Liver (tissue), 9 donors: ENCODE data around the gene TUBGCP6. TPM values are rescaled to one million over a fixed set of nuclear protein-coding genes. Genes with fewer than 3 reads are reported as not detected.

Source experiments
- DNase-seq: peaks from one replicate; pipeline ENCODE4 v3.0.0-alpha.2; 2017; ENCODE audit warnings: low spot score
- H3K27ac ChIP-seq, 2 donors: one replicate each; pipeline ENCODE4 v1.7.0; 2013; ENCODE audit warnings: inconsistent platforms in 2 of 2, low read length in 2 of 2, control low read depth in 1 of 2, low read depth in 1 of 2, mild to moderate bottlenecking in 1 of 2
- H3K27me3 ChIP-seq, 4 donors: one replicate each; pipeline versions ENCODE4 v1.6.1 to v1.7.0; 2013; ENCODE audit warnings: low read length in 3 of 4, inconsistent platforms in 1 of 4, mild to moderate bottlenecking in 1 of 4, moderate library complexity in 1 of 4; ENCODE audit not compliant: control insufficient read depth in 4 of 4, insufficient read depth in 4 of 4
- H3K36me3 ChIP-seq, 4 donors: one replicate each; pipeline versions ENCODE4 v1.6.1 to v1.7.0; 2013; ENCODE audit warnings: low read length in 3 of 4, mild to moderate bottlenecking in 3 of 4, low read depth in 1 of 4, moderate library complexity in 1 of 4; ENCODE audit not compliant: control insufficient read depth in 4 of 4, insufficient read depth in 3 of 4
- H3K4me1 ChIP-seq, 4 donors: one replicate each; pipeline versions ENCODE4 v1.6.1 to v1.7.0; 2013; ENCODE audit warnings: low read length in 3 of 4, mild to moderate bottlenecking in 3 of 4, moderate library complexity in 1 of 4; ENCODE audit not compliant: control insufficient read depth in 4 of 4, insufficient read depth in 4 of 4
- H3K4me3 ChIP-seq, 3 donors: one replicate each; pipeline versions ENCODE4 v1.6.1 to v1.7.0; 2013; ENCODE audit warnings: low read length in 3 of 3, control low read depth in 1 of 3, low read depth in 1 of 3, mild to moderate bottlenecking in 1 of 3
- H3K9ac ChIP-seq, 2 donors: one replicate each; pipeline ENCODE4 v1.7.0; 2013; ENCODE audit warnings: low read length in 2 of 2, mild to moderate bottlenecking in 2 of 2, moderate library complexity in 2 of 2, control low read depth in 1 of 2, low read depth in 1 of 2
- H3K9me3 ChIP-seq, 4 donors: one replicate each; pipeline versions ENCODE4 v1.6.1 to v1.7.0; 2013; ENCODE audit warnings: low read length in 3 of 4; ENCODE audit not compliant: control insufficient read depth in 4 of 4
- ATF3 ChIP-seq: IDR thresholded peaks from 2 replicates; pipeline ENCODE4 v1.6.1; 2016; ENCODE audit warnings: antibody characterized with exemption
- CTCF ChIP-seq: fragments of 150-350 bp; IDR thresholded peaks from 2 replicates; pipeline ENCODE4 v1.5.1; 2017; ENCODE audit warnings: improper control_type of control experiment, low read depth, low read length; ENCODE audit not compliant: missing input control
- EGR1 ChIP-seq, 2 donors: IDR thresholded peaks; 2 replicates each; pipeline ENCODE4 v1.6.1; 2016 to 2018; ENCODE audit warnings: antibody characterized with exemption in 2 of 2, low read depth in 2 of 2
- FOXA1 ChIP-seq: IDR thresholded peaks from 2 replicates; pipeline ENCODE4 v1.6.1; 2016; ENCODE audit warnings: antibody characterized with exemption
- FOXA2 ChIP-seq: IDR thresholded peaks from 2 replicates; pipeline ENCODE4 v1.6.1; 2016; ENCODE audit warnings: antibody characterized with exemption
- HNF4G ChIP-seq: IDR thresholded peaks from 2 replicates; pipeline ENCODE4 v1.6.1; 2016; ENCODE audit warnings: antibody characterized with exemption
- JUND ChIP-seq, 2 donors: IDR thresholded peaks; 2 replicates each; pipeline ENCODE4 v1.6.1; 2016; ENCODE audit warnings: antibody characterized with exemption in 2 of 2
- NR2F2 ChIP-seq: IDR thresholded peaks from 2 replicates; pipeline ENCODE4 v1.6.1; 2016; ENCODE audit warnings: antibody characterized with exemption
- RAD21 ChIP-seq, 2 donors: IDR thresholded peaks; 2 replicates each; pipeline ENCODE4 v1.6.1; 2016; ENCODE audit warnings: antibody characterized with exemption in 2 of 2, mild to moderate bottlenecking in 2 of 2
- RXRA ChIP-seq, 2 donors: IDR thresholded peaks; 2 replicates each; pipeline ENCODE4 v1.6.1; 2017 to 2018; ENCODE audit warnings: antibody characterized with exemption in 2 of 2, mild to moderate bottlenecking in 1 of 2
- SP1 ChIP-seq: IDR thresholded peaks from 2 replicates; pipeline ENCODE4 v1.6.1; 2018; ENCODE audit warnings: antibody characterized with exemption, mild to moderate bottlenecking
- TAF1 ChIP-seq: conservative IDR thresholded peaks from 2 replicates; pipeline ENCODE4 v1.6.1; 2016; ENCODE audit warnings: antibody characterized with exemption, mild to moderate bottlenecking
- YY1 ChIP-seq: IDR thresholded peaks from 2 replicates; pipeline ENCODE4 v1.6.1; 2016; ENCODE audit warnings: antibody characterized with exemption, mild to moderate bottlenecking
- ZBTB33 ChIP-seq: IDR thresholded peaks from 2 replicates; pipeline ENCODE4 v1.6.1; 2016; ENCODE audit warnings: antibody characterized with exemption
- WGBS: extraction: QIAGEN DNeasy Blood & Tissue Kit; methylation state at CpG from one replicate; pipeline ENCODE4 v1.1.7; 2013; 5-methylcytosine and 5-hydroxymethylcytosine counted together
- polyA plus RNA-seq, 2 donors: library from polyadenylated mRNA; stranded (reverse) in 1 of 2; unstranded in 1 of 2; fragments of 200-250 nt in 1 of 2; fragments of >200 nt in 1 of 2; fragmentation: Nextera tagmentation in 1 of 2; extraction: Ambion mirVana in 1 of 2; gene quantifications; one replicate each; pipeline versions ENCODE4 v1.2.1 to v1.2.3, GENCODE V29; 2013 to 2015
- total RNA-seq, 2 donors: library from RNA; depleted of rRNA; stranded (reverse); fragments of >200 nt; gene quantifications; one replicate each; pipeline ENCODE4 v1.2.3, GENCODE V29; 2014
- donor health status: healthy.
- donor health status: healthy.
- donor health status: healthy.
- donor health status: healthy.
- donor health status: healthy.

The TUBGCP6 gene
- total and polyA plus RNA-seq, 4 donors, result 9.3 to 31.7 (median 16.4) TPM

- H3K36me3 ChIP-seq, result peaks cover 18 to 76% (median 39%) of the 10 kb centered on the region in 4 donors
- H3K9me3 ChIP-seq, result no peaks in the 10 kb centered on the region
- no peak for DNase-seq
- no peak overlapping the region for H3K4me3 ChIP-seq
- TF ChIP-seq ZBTB33 (no peak), NR2F2 (no peak), RXRA (IDR thresholded peaks at IDR 0.05) (no peak)
- no peak overlapping the region for H3K27ac ChIP-seq
- no peak overlapping the region for H3K9ac ChIP-seq
- H3K27me3 ChIP-seq, result no peaks in the 10 kb centered on the region
- peaks cover 0 to 6% (median 4%) of the 10 kb centered on the region in 4 donors for H3K4me1 ChIP-seq
- WGBS, result 95% methylated on average over 21 of the region's 21 CpGs
Observed at GRCh38 chr22:50278461-50278860, 33.6 kb upstream of the TUBGCP6 start.

- H3K9ac ChIP-seq, result no peak overlapping the region
- no peak for DNase-seq
- no peak overlapping the region for H3K27ac ChIP-seq
- peaks cover 18 to 70% (median 36%) of the 10 kb centered on the region in 4 donors for H3K36me3 ChIP-seq
- no peak overlapping the region for H3K4me3 ChIP-seq
- TF ChIP-seq TAF1 (no peak), RAD21 (IDR thresholded peaks at IDR 0.05) (no peak), CTCF (no peak), FOXA1 (no peak), YY1 (no peak), EGR1 (IDR thresholded peaks at IDR 0.05; ENCODE audit: low read depth in 2 of 2) (no peak), JUND (IDR thresholded peaks at IDR 0.05) (no peak), NR2F2 (no peak), HNF4G (no peak), SP1 (no peak), ATF3 (no peak), FOXA2 (no peak)
- H3K9me3 ChIP-seq, result no peaks in the 10 kb centered on the region
- H3K27me3 ChIP-seq, result no peaks in the 10 kb centered on the region
- peaks cover 0 to 6% (median 4%) of the 10 kb centered on the region in 4 donors for H3K4me1 ChIP-seq
- WGBS, result 89% methylated on average over 25 of the region's 25 CpGs
Observed at GRCh38 chr22:50277761-50278160, 32.9 kb upstream of the TUBGCP6 start.

GRCh38 chr22:50276143-50276542, 31.3 kb upstream of the TUBGCP6 start:
- Histone ChIP-seq H3K9ac (no peak overlapping the region), H3K27ac (no peak overlapping the region), H3K27me3 (no peaks in the 10 kb centered on the region), H3K36me3 (peaks cover 14 to 54% (median 30%) of the 10 kb centered on the region in 4 donors), H3K4me1 (peaks cover 6 to 12% (median 9%) of the 10 kb centered on the region in 4 donors), H3K9me3 (no peaks in the 10 kb centered on the region), H3K4me3 (no peak overlapping the region)
- 59% methylated on average over 25 of the region's 25 CpGs for WGBS
- TF ChIP-seq CTCF (peak; percentile 35), NR2F2 (no peak), RAD21 (IDR thresholded peaks at IDR 0.05) (peak in 1 of 2 donors; percentile 67)
- DNase-seq, result peak; percentile 52
